KBM-7 (cell line): ENCODE data around the gene PCLAF.
"Not testable (repeated sequence)": the region's sequence is repeated elsewhere in the genome, so short reads cannot be mapped to it uniquely, and the experiment has no call there.

Experiments
- DNase-seq: peaks from one replicate; pipeline ENCODE4 v3.0.0-alpha.2; 2015
- in situ Hi-C: fragments of 300-500 bp; cut with MboI; formaldehyde crosslinking; loops from 2 replicates; pipeline ENCODE4 v1.14.3; 2020; ENCODE audit warnings: low sequenced_read_pairs, low pct_unique_long_range_greater_than_20kb, mixed read lengths

PCLAF gene

DNA sequence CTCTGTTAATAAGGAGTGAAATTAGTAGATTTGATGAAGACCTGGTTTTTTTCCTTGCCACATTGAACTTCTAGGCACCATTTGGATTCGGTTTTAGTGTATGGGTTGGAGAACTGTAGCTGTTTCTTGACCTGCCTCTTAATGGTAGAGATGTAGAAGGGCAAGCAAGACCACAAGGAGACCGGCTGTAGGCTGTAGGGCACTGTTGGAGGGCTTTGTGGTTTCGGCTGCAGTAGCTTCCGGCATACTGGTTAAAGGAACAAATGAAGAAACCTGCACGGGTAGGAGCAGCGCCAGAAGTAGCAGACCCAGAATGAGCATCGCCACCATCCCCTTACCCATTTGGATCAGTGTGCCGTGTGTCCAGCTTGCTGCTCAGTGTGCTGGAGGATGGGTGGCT lies 7.9 kb downstream of the PCLAF start:
- in situ Hi-C loops: no loop called here
- peak; percentile 69 for DNase-seq

DNA sequence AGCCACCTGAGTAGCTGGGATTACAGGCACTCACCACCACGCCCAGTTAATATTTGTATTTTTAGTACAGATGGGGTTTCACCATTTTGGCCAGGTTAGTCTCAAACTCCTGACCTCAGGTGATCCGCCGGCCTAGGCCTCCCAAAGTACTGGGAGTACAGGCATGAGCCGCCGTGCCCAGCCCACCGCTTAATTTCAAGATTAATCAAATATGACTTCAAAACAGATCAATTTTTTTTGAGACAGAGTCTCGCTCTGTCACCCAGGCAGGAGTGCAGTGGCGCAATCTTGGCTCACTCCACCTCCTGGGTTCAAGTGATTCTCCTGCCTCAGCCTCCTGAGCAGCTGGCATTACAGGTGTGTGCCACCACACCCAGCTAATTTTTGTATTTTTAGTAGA lies 9.9 kb downstream of the PCLAF start:
- in situ Hi-C loops, DNase-seq: not testable (repeated sequence)

DNA sequence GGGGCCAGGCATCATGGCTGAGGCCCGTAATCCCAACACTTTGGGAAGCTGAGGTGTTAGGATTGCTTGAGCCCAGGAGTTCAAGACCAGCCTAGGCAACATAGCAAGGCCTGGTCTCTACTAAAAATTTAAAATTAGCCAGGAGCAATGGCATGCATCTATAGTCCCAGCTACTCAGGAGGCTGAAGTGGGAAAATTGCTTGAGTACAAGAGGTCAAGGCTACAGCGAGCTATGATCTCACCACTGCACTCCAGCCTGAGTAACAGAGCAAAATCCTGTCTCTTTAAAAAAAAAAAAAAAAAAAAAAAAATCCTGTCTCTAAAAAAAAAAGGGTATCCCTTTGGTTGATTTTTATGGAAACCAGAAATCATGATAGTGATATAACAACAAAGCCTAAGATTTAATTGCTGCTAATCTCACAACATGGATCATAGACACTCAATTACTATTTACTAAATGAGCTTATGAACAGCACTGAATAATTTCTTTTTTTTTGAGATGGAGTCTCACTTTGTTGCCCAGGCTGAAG lies 12.1 kb downstream of the PCLAF start:
- DNase-seq: no peak
- in situ Hi-C loops: no loop called here

DNA sequence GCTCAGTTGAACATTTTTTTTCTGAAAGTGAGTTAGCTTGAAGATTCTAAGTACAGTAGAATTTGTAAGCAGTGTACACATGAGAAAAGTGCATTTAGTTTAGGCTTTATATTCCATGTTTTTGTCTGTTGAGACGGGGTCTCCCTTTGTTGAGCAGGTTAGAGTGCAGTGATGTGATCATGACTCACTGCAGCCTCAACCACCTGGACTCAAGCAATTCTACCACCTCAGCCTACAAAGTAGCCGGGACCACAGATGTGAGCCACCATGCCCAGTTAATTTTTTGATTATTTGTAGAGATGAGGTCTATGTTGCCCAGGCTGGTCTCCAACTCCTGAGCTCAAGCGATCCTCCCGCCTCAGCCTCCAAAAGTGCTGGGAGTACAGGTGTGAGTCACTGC lies 20.0 kb downstream of the PCLAF start:
- no peak for DNase-seq
- in situ Hi-C loops: no loop called here

DNA sequence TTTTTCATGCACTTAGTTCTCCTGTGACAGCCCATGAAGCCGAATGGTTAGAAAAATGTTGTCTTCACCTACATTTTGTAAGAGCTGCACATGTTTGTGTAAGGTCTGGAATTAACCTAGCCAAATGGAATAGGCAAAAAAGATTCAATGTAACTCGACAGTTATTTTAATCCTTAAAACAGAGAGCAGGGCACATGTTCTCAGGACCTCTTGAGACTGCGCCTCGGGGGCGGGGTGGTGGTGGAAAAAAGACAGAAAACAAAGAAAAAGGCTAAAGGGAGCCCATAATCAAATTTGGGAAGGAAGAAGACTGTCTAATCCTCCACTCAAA lies 24.6 kb downstream of the PCLAF start:
- DNase-seq: no peak
- in situ Hi-C loops: no loop called here

DNA sequence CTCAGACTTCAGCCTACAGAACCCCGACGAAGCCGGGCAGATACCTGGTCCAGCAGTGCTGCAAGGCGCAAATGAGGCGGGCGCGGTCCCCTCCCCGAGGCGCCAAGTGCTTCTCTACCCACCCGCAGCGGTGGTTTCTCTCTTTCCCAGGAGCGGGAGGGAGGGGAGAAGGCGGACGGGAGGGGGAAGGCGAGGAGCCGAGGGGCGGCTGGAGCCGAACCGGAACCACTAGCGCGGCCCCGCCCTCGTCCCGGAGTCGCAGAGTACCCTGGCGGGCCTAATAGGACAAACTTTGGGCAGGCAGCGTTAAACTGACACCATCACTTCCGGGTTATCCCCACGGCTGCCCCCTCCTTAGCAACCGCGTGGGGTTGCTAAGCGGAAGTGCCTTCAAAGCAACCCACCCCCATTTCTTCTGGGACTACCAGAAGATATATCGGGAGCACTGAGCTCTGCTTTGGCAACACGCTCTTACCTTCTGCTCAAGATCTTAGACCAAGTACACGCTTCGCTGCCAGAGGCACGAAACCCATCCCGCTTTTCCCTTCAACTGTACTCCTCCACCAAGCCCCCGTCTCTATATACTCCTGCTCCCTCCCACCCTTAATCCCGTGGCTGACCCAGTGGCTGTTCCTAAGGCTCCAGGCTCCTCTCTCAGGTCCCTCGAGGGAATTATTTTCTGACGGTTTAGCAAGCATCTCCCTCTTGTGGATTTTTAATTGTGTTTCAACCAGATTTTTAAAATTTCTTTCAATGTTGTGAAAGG lies 25.1 kb downstream of the PCLAF start, which contains the start of gene CSNK1G1:
Gene CSNK1G1 (minus strand): TSS at position 230 of the 766 bp plus-strand sequence. CDS start 55,674 bp downstream, outside the sequence.
- in situ Hi-C loops: no loop called here
- DNase-seq: peak; percentile 100

DNA sequence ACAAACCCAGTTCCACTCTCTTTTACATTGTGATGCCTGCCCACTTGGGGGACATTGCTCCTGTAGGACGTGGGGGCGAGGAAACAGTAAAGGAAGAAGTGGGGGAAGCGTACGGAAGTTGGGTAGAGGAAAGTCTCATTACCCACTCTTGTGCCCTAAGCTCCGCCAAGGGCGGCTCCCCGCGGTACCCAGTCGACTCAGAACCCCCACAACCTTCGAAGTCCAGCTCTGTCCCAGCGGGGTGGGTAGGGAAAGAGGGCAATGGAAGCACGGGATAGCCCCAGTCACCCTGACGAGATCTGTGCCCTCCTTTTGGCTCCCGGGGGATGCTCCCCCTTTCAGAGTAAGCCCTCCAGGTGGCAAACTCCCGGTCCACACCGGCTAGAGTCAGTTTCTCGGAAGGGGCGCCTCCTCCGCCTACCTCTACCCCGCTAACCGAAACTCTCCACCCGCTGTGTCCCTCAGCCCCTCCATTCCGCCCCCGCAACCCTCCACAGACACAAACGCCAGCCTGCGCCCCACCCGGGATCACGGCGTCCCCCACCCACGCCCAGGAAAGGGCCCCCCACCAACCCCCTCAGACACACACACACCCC lies 25.8 kb downstream of the PCLAF start:
- DNase-seq: peak; percentile 67
- in situ Hi-C loops: no loop called here

DNA sequence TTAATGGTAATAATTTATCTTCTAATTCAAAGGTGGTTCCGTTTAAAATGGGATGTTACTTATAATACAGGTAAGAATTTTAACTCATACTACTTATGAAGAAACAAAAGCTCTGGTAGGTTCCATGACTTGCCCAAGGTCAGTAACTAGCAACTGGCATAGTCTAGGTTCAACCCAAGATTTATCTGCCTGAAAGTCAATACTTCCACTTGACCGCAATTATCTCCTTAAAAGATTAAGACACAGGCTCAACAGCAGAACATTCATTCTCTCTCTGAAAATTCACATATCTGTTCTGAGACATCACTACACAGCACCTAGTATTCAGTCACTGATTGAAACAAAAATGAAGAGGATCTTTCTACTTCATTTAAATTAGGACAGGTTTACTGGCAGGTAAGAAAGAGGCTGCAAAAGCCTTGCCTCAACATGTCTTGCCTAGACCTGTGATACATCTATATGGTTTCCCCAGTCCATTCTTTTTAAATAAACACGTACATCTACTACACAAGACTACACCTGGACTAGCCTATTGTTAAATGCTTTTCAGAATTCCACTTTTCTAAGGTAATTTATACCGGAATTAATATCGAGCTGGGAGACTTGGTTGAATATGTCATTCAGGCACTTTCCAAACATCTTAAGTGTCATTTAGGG lies 26.4 kb downstream of the PCLAF start:
- in situ Hi-C loops: no loop called here
- DNase-seq: peak; percentile 51

DNA sequence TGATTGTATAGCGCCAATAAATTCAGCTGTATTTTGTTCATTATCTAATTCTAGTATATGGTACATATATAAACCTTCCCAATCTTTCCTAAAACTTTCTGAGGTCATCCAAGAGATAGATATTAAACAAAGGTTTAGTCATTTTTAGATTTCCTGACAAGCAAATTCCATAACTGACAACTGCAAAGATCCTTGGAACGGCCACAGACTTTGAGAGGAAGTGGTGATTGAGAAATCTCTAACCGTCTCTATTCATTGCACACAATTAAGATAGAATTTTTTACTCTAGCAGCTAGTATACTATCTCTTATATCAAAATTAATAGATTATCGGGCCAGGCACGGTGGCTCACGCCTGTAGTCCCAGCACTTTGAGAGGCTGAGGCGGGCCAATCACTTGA lies 30.0 kb downstream of the PCLAF start:
- DNase-seq: peak; percentile 42
- in situ Hi-C loops: no loop called here

DNA sequence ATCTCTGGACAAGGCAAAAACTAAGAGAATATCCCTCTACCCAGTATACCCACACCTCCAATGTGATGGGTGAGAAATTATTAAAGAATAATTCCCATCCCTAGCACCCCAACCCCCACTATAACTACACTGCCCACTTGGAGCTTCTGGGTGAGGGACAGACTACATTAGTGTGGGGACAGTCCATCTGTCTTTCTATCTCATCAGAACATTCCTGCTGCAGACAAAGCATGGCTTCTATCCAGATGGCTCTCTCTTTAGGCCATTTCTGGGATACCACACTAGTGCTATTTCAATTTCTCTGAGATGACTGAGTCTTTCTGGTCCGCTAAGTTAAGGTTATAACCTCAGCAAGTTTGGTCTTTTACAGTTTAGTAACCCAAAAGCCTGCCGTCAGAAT lies 31.9 kb downstream of the PCLAF start:
- DNase-seq: no peak
- in situ Hi-C loops: no loop called here

DNA sequence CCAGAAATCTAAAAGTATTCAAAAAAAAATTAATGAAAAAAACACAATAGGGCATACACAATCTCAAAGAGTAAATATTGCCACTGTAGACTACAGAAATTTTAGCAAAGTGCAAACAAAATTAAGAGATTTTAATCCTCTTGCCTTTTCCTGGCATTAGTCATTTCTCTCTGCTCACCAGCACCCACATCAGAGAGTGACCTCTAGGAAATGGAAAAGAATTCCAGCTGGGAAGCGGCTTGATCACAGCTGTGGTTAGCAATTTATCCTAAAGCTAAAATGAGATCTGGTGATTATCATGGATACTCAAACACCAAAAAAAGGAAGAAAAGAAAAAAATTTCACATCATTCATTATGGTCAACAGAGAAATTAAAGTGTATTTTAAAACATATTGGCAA lies 32.8 kb downstream of the PCLAF start:
- in situ Hi-C loops: no loop called here
- DNase-seq: no peak

DNA sequence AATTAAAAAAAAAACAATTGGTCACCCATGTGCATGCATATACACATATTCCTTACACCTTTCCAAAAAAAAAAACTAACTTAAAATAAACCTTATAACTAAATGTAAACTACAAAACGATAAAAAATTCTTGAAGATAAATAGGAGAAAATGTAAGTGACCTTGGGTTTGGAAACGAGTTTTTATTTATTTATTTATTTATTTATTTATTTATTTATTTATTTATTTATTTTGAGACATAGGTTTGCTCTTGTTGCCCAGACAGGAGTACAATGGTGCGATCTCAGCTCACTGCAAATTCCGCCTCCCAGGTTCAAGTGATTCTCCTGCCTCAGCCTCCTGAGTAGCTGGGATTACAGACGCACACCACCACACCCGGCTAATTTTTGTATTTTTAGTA lies 35.0 kb downstream of the PCLAF start:
- DNase-seq, in situ Hi-C loops: not testable (repeated sequence)

DNA sequence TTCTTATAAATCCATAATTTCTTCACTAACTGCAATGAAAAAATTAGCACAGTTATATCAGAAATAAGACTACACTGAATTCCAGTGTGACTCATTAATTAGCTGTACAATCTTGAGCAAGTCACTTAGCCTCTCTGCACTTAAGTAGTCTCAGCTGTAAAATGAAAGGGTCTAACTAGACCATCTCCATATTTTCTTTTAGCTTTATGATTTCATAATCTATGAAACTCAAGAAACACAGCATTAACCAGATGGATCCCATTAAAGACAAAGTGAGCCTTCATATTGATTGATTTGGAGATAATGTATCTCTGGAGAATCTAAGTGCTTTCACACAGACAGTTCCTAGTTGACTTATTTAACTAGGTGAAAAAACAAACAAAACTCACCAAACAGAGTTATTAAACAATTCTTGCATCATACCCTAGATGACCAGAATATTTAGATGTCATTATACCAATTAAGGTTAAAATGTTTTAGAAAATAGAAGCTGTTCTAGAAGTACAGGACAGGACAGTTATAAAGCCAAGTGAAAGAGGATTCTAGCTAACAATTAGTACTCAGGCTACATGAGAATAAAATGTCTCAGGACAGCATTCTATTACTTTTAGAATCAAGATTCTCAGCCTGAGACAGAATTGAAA lies 36.5 kb downstream of the PCLAF start:
- in situ Hi-C loops: no loop called here
- no peak for DNase-seq

DNA sequence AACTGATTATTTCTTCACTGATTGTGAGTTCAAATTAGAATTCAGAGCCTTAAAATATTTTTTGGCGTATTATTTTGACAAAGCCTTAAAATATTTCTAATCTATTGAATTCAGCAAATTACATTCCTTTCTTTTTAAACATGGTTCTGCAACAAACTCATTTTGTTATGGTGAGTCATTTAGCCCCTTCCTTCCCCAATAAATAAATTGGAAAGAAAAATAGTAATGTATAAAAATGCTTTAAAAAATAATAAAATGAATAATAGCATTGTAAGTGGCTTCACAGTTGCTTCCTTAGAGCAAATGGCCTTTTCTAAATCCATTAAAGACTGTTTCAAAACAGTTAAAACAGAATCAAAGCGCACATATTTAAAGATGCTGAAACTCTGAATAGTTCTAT lies 37.4 kb downstream of the PCLAF start:
- DNase-seq: no peak
- in situ Hi-C loops: no loop called here

DNA sequence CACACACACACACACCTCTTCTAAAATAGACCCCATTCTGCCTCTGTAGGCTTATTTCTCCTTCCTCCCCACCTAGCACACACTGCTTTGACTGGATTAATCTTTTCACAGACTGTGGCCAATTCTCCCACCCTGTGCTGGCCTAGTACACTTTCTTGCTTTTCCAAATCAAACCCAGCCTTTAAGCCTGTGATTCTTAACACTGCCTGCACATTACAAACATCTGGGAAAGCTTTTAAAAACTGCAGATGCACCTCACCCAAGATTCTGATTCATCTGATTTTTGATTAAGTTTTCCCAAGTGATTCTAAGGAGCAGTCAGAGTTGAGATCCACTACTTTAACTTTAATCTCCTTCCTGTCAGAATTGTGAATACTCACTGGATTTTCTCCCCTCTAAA lies 38.0 kb downstream of the PCLAF start:
- DNase-seq: no peak
- in situ Hi-C loops: no loop called here

DNA sequence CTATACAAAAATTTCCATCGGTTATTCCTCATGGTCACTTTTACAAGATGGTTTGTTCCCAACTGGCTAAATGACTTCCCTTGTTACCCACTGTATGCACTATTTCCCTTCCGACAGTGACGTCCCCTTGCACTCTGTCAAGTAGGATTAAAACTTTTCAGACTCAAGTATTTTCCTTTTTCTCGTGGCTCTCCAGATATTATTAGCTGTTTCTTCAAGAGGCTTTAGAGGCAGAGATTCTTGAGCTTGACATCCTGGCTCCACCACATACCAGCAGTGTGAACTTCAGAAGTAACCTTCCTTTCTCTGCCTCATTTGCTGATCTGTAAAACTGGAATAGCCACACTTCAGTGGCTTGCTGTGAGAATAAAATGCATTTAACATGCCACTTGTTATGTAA lies 39.3 kb downstream of the PCLAF start:
- no peak for DNase-seq
- in situ Hi-C loops: no loop called here

DNA sequence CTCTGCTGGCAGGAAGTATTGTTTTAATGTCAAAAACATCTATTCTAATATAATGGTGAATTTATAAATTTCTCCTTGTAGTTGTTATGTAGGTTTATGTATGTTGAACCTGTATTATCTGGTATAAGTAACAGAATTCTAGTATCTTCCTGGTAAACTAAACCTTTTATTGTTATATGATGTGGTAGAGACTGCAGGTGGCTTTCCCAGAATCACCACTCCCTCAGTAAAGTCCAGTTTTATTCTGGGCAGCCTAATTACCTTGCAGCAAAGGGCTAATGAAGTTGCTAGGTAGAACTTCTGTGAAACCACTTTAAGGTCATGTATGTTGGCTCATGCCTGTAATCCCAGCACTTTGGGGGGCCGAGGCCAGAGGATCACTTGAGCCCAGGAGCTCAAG lies 40.9 kb downstream of the PCLAF start:
- no peak for DNase-seq
- in situ Hi-C loops: no loop called here

DNA sequence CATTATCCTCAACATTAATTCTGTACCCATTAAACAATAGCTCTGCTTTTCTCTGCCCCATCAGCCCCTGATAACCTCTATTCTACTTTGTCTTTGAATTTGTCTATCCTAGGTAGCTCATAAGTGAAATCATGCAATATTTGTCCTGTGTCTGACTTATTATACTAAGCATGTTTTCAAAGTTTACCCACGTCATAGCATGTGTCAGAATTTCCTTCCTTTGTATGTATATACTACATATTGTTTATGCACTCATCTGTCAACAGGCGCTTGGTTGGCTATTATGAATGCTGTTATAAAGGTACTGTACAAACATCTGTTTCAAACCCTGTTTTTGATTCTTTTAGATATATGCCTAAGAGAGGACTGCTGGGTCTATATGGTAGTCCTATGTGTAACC lies 43.5 kb downstream of the PCLAF start:
- in situ Hi-C loops: no loop called here
- DNase-seq: no peak

DNA sequence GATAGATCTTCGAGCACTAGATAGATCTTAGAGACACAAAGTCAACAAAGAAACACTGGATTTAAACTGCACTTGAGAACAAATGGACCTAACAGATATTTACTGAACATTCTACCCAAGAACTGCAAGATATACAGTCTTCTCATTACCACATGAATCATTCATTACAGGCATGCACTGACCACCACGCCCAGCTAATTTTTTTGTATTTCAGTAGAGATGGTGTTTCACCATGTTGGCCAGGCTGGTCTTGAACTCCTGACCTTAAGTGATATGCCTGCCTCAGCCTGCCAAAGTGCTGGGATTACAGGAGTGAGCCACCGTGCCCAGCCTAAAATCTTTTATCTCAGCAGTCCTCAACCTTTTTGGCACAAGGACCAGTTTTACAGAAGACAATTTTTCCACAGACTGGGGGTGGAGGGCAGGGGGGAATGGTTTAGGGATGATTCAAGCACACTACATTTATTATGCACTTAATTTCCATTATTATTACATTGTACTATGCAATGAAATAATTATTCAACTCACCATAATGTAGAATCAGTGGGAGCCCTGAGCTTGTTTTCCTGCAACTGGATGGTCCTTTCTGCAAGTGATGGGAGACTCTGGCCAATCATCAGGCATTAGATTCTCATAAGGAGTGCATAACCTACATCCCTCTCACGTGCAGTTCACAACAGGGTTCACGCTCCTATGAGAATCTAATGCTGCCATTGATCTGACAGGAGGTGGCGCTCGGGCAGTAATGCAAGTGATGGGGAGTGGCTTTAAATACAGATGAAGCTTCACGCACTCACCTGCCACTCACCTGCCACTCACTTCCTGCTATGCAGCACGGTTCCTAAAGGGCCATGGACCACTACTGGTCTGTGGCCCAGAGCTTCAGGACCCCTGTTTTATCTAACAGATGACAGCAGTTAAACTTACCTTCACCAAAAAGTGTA lies 47.0 kb downstream of the PCLAF start:
- in situ Hi-C loops: no loop called here
- no peak for DNase-seq
